Nephron progenitor cell (in vitro differentiated cells): ENCODE results near the gene TATDN2.
A peak's percentile ranks its signal among the peaks of the same experiment; 100 is the strongest.

Source experiments
- DNase-seq: peaks from one replicate; pipeline ENCODE4 v3.0.0; 2021
- H3K27ac Mint-ChIP-seq: 2 replicates; pipeline ENCODE4 v1.8.0; 2021; ENCODE audit warnings: mild to moderate bottlenecking, moderate library complexity, mixed read lengths
- H3K27me3 Mint-ChIP-seq: 2 replicates; pipeline ENCODE4 v1.8.0; 2021; ENCODE audit warnings: mild to moderate bottlenecking, low read depth, mixed read lengths; ENCODE audit not compliant: poor library complexity
- H3K36me3 Mint-ChIP-seq: 2 replicates; pipeline ENCODE4 v1.8.0; 2021; ENCODE audit warnings: low read depth, mixed read lengths
- H3K4me1 Mint-ChIP-seq: 2 replicates; pipeline ENCODE4 v1.8.0; 2021; ENCODE audit warnings: mixed read lengths
- H3K4me3 Mint-ChIP-seq: 2 replicates; pipeline ENCODE4 v1.8.0; 2021; ENCODE audit warnings: mild to moderate bottlenecking, moderate library complexity, mixed read lengths
- H3K9me3 Mint-ChIP-seq: 2 replicates; pipeline ENCODE4 v1.8.0; 2021; ENCODE audit warnings: mild to moderate bottlenecking, moderate library complexity, mixed read lengths
- CTCF ChIP-seq: fragments of 200-600 bp; sonication (generic); IDR thresholded peaks from 2 replicates; pipeline ENCODE4 v1.5.0; 2021; ENCODE audit warnings: antibody characterized with exemption

TATDN2 gene

GRCh38 chr3:10277115-10277625 is 28.9 kb downstream of the TATDN2 start:
- no peak for DNase-seq
- no peak for TF ChIP-seq CTCF
- H3K27ac Mint-ChIP-seq: peak overlapping the region; percentile 85

GRCh38 chr3:10278501-10278900 is 30.2 kb downstream of the TATDN2 start:
- Mint-ChIP-seq H3K27ac (no peak overlapping the region), H3K9me3 (no peaks in the 10 kb centered on the region), H3K36me3 (peaks cover 38% of the 10 kb centered on the region), H3K27me3 (peaks cover 7% of the 10 kb centered on the region), H3K4me3 (no peak overlapping the region), H3K4me1 (peaks cover 5% of the 10 kb centered on the region)
- no peak for TF ChIP-seq CTCF
- DNase-seq: no peak

More at GRCh38 chr3:10277115-10277625, 28.9 kb downstream of the TATDN2 start:
- no peaks in the 10 kb centered on the region for H3K9me3 Mint-ChIP-seq
- peaks cover 12% of the 10 kb centered on the region for H3K4me1 Mint-ChIP-seq
- H3K4me3 Mint-ChIP-seq: no peak overlapping the region
- H3K36me3 Mint-ChIP-seq: peaks cover 42% of the 10 kb centered on the region
- peaks cover 7% of the 10 kb centered on the region for H3K27me3 Mint-ChIP-seq

GRCh38 chr3:10279384-10280176 is 31.3 kb downstream of the TATDN2 start:
- Mint-ChIP-seq H3K36me3 (peaks cover 30% of the 10 kb centered on the region), H3K27ac (peak overlapping the region; percentile 44), H3K27me3 (peaks cover 7% of the 10 kb centered on the region), H3K4me3 (no peak overlapping the region), H3K9me3 (no peaks in the 10 kb centered on the region), H3K4me1 (peaks cover 3% of the 10 kb centered on the region)
- no peak for DNase-seq
- no peak for TF ChIP-seq CTCF

- Mint-ChIP-seq H3K4me3 (no peak overlapping the region), H3K9me3 (no peaks in the 10 kb centered on the region), H3K36me3 (peaks cover 30% of the 10 kb centered on the region), H3K27ac (peak overlapping the region; percentile 44), H3K27me3 (peaks cover 7% of the 10 kb centered on the region), H3K4me1 (peaks cover 9% of the 10 kb centered on the region)
- no peak for TF ChIP-seq CTCF
- DNase-seq: no peak
These were observed 31.9 kb downstream of the TATDN2 start for GRCh38 chr3:10280177-10280529.

GRCh38 chr3:10280571-10280970 is 32.3 kb downstream of the TATDN2 start:
- TF ChIP-seq CTCF: no peak
- peaks cover 13% of the 10 kb centered on the region for H3K4me1 Mint-ChIP-seq
- H3K9me3 Mint-ChIP-seq: no peaks in the 10 kb centered on the region
- H3K27ac Mint-ChIP-seq: no peak overlapping the region
- H3K36me3 Mint-ChIP-seq: peaks cover 30% of the 10 kb centered on the region
- no peak for DNase-seq
- peaks cover 7% of the 10 kb centered on the region for H3K27me3 Mint-ChIP-seq
- H3K4me3 Mint-ChIP-seq: no peak overlapping the region

- Mint-ChIP-seq H3K4me3 (no peak overlapping the region), H3K36me3 (peaks cover 30% of the 10 kb centered on the region), H3K4me1 (peaks cover 17% of the 10 kb centered on the region), H3K27ac (peak overlapping the region; percentile 73), H3K9me3 (no peaks in the 10 kb centered on the region), H3K27me3 (peaks cover 7% of the 10 kb centered on the region)
- TF ChIP-seq CTCF: no peak
- DNase-seq: no peak
These were observed 33.7 kb downstream of the TATDN2 start for GRCh38 chr3:10281951-10282350.
